ENCODE data around the gene SEMA7A.

- TF ChIP-seq POLR2A (IDR thresholded peaks at IDR 0.05) (no peak), CTCF (IDR thresholded peaks at IDR 0.05) (no peak)
Measured at GRCh38 chr15:74444106-74445062, 10.6 kb upstream of the SEMA7A start.
